Skeletal muscle cell (primary cell): ENCODE measurements around the gene MBOAT2.
"Not testable (repeated sequence)": the region's sequence is repeated elsewhere in the genome, so short reads cannot be mapped to it uniquely, and the experiment has no call there.

Experiments
- DNase-seq: peaks from one replicate; pipeline ENCODE4 v3.0.0-alpha.2; 2010; ENCODE audit warnings: low read depth
- H3K4me3 ChIP-seq: 2 replicates; pipeline ENCODE4 v1.5.1; 2011; ENCODE audit warnings: low read depth, mild to moderate bottlenecking, control low read depth, low read length, moderate library complexity

MBOAT2 gene

DNA sequence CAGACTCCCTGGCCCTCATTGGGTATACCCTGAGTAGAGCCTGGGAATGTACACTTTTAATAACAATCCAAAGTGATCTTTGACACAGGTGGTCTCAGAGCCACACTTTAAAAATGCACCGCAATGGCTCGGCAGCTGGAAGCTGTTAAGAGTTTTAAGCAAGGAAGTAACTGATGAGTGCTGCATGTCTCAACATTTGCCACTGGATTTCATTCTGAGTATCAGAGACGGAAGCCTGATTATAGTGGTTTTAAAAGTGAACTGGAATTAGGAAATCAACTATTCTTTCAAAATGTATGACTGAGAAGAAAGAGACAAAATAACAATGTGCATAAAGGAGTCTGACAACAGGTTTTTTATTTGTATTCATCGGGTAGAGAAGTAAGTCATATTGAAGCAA lies 7.5 kb downstream of the MBOAT2 start:
- no peak for DNase-seq
- H3K4me3 ChIP-seq: no peak overlapping the region

DNA sequence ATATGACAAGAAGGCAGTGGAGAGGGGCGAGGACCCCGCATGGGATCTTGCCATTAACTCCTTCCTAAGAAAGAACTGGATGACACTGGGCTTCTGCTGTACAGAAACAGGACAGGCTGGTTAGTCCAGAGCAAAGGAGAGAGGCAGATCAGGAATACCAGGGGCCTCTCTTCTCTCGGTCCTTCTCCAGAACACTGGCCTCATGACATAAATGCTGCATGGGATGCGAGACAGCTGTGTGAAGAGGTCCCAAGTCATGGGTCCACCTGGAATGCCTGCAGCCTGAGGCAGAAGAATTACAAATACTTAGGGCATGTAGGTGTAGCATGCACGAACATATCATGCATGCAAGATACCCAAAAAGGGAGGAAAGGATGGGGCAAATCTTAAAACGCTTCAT lies 9.1 kb downstream of the MBOAT2 start:
- DNase-seq: no peak

DNA sequence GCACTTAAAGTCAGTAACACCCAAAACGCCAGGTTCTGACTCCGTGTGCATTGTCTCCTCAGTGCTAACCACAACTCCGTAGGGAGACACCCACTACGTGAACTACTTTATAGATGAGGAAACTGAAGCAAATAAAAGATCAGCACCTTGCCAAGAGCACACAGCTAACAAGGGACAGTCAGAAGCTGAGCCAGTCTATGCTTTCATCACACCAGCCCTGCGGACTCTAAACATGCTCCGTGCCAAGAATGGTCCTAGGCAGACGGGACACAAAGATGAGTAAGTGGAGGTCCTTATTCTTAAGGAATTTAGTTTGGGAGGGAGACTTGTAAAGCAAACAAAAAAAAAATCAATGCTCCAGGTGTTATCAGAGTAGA lies 9.6 kb downstream of the MBOAT2 start:
- peak; percentile 34 for DNase-seq
- H3K4me3 ChIP-seq: no peak overlapping the region

More for the DNA sequence above, 9.1 kb downstream of the MBOAT2 start:
- no peak overlapping the region for H3K4me3 ChIP-seq

DNA sequence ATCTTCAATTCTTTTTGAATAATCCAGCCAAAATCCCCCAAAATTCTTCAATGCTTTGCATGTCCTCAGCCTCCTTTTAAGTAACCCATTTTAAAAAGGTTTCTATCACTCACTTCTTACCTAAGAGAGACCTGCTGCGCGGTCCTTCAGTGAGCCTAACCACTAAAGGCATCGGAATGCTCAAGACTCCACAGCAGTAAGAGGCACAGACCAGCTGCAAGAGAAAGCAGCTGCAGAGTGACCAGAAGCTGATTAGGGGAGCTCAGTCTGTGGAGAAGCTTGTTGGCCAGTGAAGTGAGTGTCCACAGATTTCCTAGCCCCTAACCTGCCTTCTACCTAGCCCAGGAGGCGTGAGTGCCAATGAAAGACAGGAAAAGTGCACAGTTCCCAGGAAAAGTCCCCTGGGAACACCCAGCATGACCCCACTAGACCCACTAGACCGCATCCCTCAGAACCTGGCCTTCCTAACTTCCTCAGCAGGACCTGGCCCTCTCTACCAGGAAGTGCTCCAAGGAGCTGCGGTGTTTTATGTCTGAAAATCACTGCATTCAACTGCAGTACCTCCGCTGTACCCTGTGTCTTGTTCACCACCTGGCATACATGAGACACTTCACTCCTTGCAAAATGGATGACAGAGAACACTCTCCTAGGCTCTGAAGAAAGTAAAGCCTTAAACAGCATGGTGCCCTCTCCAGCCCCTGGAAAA lies 10.1 kb downstream of the MBOAT2 start:
- H3K4me3 ChIP-seq: no peak overlapping the region
- DNase-seq: no peak

DNA sequence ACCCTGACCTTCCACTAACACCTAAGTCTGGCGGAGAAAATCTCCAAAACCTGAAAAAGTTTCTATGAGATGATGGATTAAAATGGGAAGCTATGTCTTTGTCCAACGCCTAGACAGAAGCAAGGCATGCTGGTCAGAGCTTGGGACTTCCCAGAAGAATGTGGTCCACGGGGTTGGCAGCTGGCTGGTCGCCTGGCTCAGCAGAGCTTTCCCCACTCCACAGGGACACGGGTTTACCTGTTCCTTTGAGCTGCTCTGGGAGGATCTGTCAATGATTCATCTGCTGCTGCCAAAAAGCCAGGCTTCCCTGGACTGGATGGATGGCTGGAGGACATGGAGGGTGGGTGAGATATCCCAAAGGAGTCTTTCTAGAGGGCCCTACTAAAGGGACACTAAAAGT lies 10.8 kb downstream of the MBOAT2 start:
- no peak for DNase-seq
- no peak overlapping the region for H3K4me3 ChIP-seq

DNA sequence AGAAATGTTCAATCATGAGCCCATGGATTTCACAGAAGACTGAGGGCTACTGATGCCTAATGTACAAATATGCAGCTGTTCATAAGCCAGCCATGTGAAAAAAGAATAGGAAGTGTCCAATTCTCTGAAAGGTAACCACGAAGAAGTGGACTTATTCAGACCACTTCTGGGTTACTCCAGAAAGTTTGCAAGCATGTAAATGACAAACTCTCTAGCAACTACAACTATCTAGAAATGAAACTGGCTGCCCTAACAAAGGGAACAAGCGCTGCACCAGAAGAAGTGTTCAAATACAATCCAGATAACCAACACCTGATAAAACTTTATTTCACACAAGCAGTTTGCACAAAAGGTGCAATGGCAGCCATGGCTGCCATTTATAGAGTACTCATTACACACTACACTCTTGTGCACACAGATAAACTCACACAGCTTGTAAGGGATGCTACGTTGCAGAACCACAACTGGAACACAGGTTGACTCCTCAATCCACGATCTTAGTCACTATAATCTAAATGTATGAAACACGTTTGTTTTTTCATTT lies 13.9 kb downstream of the MBOAT2 start:
- no peak overlapping the region for H3K4me3 ChIP-seq
- no peak for DNase-seq

DNA sequence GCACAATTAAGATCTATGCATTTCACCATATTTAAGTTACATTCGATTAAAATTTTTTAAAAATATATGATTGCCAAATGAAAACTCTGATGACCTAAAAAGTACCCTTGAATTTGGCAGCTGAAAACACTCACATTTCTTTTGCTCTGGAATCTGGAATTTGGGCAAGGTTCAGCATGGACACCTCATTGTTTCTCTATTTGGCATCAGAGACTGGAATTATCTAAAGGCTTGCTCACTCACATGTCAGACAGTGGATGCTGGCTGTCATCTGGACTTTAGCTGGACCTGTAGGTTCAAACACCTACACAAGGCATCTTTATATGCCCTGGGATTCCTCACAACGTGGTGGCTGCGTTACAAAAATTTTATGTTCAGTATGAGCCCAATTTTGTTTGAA lies 16.1 kb downstream of the MBOAT2 start:
- no peak overlapping the region for H3K4me3 ChIP-seq
- DNase-seq: no peak

DNA sequence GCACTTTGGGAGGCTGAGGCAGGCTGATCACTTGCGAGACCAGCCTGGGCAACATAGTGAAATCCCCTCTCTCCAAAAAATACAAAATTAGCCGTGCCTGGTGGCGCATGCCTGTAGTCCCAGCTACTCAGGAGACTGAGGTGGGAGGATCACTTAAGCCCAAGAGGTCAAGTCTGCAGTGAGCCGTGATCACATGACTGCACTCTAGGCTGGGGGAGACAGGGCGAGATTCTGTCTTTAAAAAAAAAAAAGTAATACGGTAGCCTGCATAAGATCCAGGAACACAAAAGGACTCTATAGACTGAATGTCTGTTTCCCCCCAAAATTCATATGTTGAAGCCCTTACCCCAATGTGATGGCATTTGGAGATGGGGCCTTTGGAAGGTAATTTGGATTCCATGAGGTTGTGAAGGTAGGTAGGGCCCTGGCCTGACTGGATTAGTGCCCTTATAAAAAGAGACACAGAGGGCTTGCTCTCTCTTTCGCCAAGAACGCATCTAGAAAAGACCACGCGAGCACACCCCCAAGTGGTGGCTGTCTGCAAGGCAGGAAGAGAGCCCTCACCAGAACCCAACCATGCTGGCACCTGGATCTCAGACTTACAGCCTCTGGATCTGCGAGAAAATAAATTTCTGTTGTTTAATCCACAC lies 17.0 kb downstream of the MBOAT2 start:
- DNase-seq: no peak
- H3K4me3 ChIP-seq: no peak overlapping the region

DNA sequence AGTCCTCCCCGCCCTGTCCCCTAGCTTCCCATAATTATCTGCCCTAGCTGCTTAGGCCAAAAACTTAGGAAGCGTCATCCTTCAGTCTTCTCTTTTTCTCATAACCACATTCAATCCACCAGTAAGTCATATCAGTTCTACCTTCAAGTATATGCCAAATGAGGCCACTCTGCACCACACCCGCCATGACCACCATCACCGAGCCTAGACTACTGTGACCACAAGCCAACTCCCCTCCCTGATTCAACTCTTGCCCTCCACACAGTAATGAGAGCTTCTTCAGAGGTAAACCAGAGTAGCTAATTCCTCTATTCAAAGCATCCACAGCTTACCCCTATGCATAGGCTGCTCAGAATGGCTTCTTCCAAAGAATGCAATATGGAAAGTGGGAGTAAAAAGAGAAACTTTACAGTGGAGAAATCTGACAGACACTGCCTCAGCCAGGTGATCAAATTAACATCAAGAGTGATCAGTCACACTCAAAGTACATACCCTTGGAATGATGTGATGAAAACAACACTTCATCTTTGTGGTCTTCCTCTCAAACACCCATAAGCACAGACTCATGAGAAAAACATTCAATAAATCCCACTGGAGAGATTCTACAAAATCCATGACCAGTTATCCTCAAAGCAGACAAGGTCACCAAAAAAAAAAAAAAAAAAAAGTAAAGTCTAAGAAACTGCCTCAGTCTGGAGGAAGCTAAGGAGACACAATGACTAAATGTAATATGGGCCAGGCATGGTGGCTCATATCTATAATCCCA lies 17.7 kb downstream of the MBOAT2 start:
- H3K4me3 ChIP-seq: no peak overlapping the region
- peak; percentile 23 for DNase-seq

DNA sequence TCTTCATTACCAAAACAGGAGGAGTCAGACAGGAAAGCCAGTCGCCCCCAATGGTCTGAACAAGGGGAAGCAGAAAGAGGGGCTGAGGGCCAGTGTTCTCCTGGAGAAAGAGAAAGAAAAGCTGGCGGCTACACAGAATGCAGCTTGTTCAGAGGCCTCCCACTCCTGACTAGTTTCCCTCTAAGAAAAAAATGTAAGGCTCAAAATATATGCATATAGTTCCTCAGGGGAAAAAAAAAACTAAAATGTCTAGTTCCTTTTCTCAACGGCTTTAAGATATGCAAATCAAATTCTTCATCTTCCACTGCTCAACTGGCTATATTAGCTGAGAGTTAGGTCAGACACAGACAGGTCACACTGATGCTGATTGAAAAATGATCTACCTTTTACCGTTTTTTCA lies 18.6 kb downstream of the MBOAT2 start:
- no peak for DNase-seq
- no peak overlapping the region for H3K4me3 ChIP-seq

DNA sequence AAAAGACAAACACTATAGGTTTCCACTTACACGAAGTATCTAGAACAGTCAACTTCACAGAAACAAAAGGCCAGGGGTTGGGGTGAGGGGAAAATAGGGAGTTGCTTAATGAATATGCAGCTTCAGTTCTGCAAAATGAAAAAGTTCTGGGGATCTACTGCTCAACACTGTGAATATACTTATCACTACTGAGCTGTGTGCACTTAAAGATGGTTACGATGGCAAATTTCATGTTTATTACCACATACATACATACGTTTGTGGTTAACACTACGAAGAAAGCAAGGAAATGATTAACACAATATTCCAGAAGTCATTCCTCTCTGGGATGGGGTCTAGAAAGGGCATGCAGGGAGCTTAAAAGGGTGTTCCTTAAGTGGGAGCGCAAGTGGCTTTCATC lies 19.3 kb downstream of the MBOAT2 start:
- DNase-seq: no peak
- H3K4me3 ChIP-seq: no peak overlapping the region

DNA sequence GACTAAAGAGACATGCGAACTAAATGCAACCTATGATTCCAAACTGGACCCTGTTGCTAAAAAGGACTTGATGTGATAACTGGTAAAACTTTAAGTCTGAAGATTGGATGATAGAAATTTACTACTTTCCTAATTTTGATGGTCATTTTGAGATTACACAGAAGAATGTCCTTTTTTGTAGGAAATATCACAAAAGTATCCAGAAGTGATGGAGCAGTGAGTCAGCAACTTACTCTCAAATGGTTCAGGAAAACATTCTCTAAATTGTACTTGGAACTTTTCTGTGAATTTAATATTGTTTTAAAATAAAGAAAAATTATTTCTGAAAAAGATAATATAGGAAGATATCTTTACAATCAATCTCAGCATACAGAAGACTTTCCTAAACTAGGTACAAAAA lies 19.9 kb downstream of the MBOAT2 start:
- no peak for DNase-seq
- no peak overlapping the region for H3K4me3 ChIP-seq

DNA sequence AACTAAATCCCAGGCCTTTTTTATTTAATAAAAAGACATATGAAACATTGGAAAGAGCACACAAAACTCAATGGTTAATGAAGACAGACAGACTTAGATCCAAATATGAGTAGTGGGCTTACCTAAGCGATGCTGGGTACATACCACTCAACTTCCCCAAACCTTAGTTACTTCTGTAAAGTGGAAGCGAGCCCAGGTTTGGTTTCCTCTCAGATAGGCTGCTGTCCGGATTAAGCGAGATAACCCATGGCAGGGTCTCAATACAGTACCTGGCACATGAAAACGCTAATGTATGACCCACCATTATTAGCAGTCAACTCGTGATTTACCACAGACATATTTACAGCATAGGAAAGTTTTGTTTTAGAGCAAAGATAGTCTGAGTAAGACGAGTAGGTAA lies 21.6 kb downstream of the MBOAT2 start:
- no peak overlapping the region for H3K4me3 ChIP-seq
- DNase-seq: no peak

DNA sequence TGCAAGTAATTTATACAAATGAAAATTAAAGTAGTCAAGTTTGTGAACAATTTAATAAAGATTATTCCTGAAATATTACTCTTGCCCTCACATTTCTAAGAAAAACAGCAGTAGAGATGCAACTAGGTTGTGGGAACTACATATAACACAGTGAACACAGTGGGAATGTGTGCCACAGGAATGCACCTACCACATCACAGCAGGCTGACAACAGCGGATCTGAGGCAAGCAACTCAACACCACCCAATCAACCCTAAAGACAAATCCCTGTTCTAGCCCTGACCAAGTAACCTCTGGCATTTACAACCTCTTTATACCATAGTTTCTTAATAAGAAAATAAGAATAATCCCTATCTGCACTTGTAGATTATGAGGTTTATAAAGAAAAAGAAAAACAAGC lies 23.4 kb downstream of the MBOAT2 start:
- H3K4me3 ChIP-seq: no peak overlapping the region
- peak; percentile 28 for DNase-seq

DNA sequence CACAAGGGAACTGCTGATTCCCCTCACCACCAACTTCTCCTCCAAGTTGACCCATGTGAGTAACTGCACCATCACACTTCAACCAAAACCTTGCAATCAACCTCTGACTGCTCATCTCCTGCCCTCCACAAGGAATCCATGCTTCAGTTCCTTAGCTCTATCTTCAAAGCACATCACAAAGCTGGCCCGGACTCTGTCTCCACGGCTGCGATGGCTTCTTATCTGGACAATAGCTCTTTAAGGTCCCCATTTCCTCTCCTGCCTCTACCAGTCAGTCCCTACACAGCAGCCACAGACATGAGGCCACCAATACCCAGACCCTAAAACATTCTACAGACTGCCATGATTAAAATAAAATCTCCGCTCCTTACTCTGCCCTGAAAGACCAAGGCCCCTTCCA lies 25.7 kb downstream of the MBOAT2 start:
- no peak overlapping the region for H3K4me3 ChIP-seq
- no peak for DNase-seq

DNA sequence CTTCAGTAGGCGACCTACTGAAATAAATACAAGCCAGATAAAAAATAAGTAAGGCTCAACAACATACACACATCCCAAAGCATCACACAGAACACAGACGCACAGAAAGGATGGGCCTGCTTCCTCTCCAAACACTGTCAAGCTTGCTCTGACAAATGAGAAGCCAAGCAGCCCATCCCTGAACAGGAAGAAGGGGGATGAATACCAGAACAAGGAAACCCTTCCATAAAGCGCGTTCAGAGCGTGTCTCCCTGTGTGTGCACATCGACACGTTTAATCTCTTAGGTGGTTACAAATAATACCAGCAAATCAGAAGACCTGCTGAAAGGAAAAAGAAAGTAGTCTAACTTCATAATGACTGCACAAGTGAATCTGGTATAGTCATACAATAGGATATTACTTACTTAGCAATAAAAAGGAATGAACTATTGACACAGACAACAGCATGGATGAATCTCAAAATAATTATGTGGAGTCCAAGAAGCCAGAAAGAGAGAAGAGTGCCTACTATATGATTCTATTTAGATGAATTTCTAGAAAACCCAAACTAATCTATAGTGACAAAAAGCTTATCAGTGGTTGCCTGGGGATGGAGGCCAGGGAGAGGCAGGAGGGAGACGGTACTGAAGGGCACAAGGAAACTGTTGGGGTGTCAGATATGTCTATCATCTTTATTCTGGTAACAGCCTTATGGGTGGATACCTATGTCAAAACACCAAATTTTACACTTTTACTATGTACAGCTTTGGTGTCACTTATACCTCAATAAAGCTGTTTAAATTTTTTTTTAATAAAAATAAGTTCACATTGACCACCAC lies 26.8 kb downstream of the MBOAT2 start:
- H3K4me3 ChIP-seq: no peak overlapping the region
- DNase-seq: no peak

DNA sequence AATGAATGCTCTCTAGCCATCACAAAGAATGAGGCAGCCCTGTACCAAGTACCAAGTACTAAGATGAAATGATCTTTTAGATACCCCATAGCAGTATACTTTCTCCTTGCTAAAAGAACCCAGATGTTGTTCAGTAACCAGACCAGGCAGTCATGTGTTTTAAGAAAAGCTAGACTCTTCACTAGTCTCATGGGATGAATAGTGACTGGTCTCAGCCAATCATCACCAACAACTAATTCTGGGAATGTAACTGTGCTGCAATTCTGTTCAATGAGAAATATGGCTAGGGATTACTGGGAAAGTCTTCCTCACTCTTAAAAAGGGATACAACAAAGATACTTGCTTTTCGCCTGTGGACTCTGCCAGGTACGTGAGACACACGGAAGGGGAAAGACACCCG lies 29.5 kb downstream of the MBOAT2 start:
- no peak for DNase-seq
- no peak overlapping the region for H3K4me3 ChIP-seq

DNA sequence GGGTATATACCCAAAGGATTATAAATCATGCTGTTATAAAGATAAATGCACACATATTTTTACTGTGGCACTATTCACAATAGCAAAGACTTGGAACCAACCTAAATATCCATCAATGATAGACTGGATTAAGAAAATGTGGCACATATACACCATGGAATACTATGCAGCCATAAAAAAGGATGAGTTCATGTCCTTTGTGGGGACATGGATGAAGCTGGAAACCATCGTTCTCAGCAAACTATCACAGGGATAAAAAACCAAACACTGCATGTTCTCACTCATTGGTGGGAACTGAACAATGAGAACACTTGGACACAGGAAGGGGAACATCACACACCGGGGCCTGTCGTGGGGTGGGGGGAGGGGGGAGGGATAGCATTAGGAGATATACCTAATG lies 30.5 kb downstream of the MBOAT2 start:
- H3K4me3 ChIP-seq, DNase-seq: not testable (repeated sequence)

DNA sequence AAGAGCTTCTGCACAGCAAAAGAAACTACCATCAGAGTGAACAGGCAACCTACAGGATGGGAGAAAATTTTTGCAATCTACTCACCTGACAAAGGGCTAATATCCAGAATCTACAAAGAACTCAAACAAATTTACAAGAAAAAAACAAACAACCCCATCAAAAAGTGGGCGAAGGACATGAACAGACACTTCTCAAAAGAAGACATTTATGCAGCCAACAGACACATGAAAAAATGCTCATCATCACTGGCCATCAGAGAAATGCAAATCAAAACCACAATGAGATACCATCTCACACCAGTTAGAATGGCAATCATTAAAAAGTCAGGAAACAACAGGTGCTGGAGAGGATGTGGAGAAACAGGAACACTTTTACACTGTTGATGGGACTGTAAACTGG lies 30.9 kb downstream of the MBOAT2 start:
- H3K4me3 ChIP-seq, DNase-seq: not testable (repeated sequence)

DNA sequence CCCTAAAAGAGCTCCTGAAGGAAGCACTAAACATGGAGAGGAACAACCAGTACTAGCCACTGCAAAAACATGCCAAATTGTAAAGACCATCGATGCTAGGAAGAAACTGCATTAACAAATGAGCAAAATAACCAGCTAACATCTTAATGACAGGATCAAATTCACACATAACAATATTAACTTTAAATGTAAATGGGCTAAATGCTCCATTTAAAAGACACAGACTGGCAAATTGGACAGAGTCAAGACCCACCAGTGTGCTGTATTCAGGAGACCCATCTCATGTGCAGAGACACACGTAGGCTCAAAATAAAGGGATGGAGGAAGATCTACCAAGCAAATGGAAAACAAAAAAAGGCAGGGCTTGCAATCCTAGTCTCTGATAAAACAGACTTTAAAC lies 34.1 kb downstream of the MBOAT2 start:
- DNase-seq, H3K4me3 ChIP-seq: not testable (repeated sequence)
